GM12878 (cell line): ENCODE measurements around the gene C17orf78. TPM values are rescaled to one million over a fixed set of nuclear protein-coding genes. Genes with fewer than 3 reads are reported as not detected.
A peak's percentile ranks its signal among the peaks of the same experiment; 100 is the strongest.

Experiments
- EED ChIP-seq: sonication (generic); IDR thresholded peaks from 2 replicates; pipeline ENCODE4 v1.6.1; 2016; ENCODE audit warnings: antibody characterized with exemption, low read depth
- EZH2 ChIP-seq: IDR thresholded peaks from 2 replicates; pipeline ENCODE4 v1.6.1; 2012; ENCODE audit warnings: low read depth, mild to moderate bottlenecking, control low read depth, inconsistent platforms, low read length, borderline replicate concordance; ENCODE audit not compliant: control insufficient read depth
- LARP7 ChIP-seq: fragments of 450-650 bp; IDR thresholded peaks from 2 replicates; pipeline ENCODE4 v1.6.1; 2017; ENCODE audit warnings: mild to moderate bottlenecking
- MEF2B ChIP-seq: fragments of 450-650 bp; IDR thresholded peaks from 2 replicates; pipeline ENCODE4 v1.6.1; 2018; ENCODE audit warnings: mild to moderate bottlenecking, moderate library complexity; ENCODE audit not compliant: partially characterized antibody, poor library complexity, severe bottlenecking
- MXI1 ChIP-seq: fragments of 150-350 bp; IDR thresholded peaks from 2 replicates; pipeline ENCODE4 v1.6.1; 2011; ENCODE audit warnings: low read depth, mild to moderate bottlenecking, inconsistent platforms, low read length, improper control_type of control experiment
- PML ChIP-seq: IDR thresholded peaks from 2 replicates; pipeline ENCODE4 v1.6.1; 2012; ENCODE audit warnings: low read length, inconsistent platforms
- RCOR1 ChIP-seq: conservative IDR thresholded peaks from 2 replicates; pipeline ENCODE4 v1.6.1; 2012; ENCODE audit warnings: low read depth, low read length, improper control_type of control experiment
- polyA plus RNA-seq, 11 experiments: library from polyadenylated mRNA; depleted of rRNA in 4 of 11; unstranded in 6 of 11; stranded (reverse) in 5 of 11; fragments of >200 nt; fragmentation: Nextera tagmentation in 4 of 11; fragmentation: Illumina TruSeq in 1 of 11; extraction: Ambion mirVana in 4 of 11; extraction: Trizol in 1 of 11; gene quantifications; 1 replicate in 1 of 11; 2 replicates in 10 of 11; pipeline versions ENCODE4 v1.2.1 to v1.2.3, GENCODE V29; 2011 to 2016; ENCODE audit warnings: inconsistent platforms in 2 of 11, missing spikeins in 2 of 11, low read depth in 1 of 11
- total RNA-seq, 4 experiments: library from RNA; depleted of rRNA in 3 of 4; stranded (reverse); fragments of >200 nt in 3 of 4; fragmentation: Illumina TruSeq in 1 of 4; extraction: Trizol in 1 of 4; gene quantifications; 2 replicates each; pipeline versions ENCODE4 v1.2.1 to v1.2.3, GENCODE V29; 2013 to 2021
- TF ChIP-seq, protein P1 (sequence below), 3 experiments: IDR thresholded peaks in 2 of 3; conservative IDR thresholded peaks in 1 of 3; 2 replicates each; pipeline ENCODE4 v1.5.1; 2011; ENCODE audit warnings: low read depth in 3 of 3, low read length in 3 of 3, mild to moderate bottlenecking in 3 of 3, control low read depth in 2 of 3, moderate library complexity in 2 of 3, inconsistent platforms in 1 of 3, mixed read lengths in 1 of 3; ENCODE audit not compliant: control insufficient read depth in 2 of 3, insufficient read depth in 1 of 3; ENCODE audit errors: extremely low read depth in 1 of 3
- TF ChIP-seq, protein P2 (sequence below): fragments of 450-650 bp; IDR thresholded peaks from 2 replicates; pipeline ENCODE4 v1.6.1; 2014; ENCODE audit warnings: mild to moderate bottlenecking

The C17orf78 gene
- total and polyA plus RNA-seq, 10 of the 15 experiments (the other 5 are each of a cell fraction or from before 2014, with no cell fraction given) = 0.10 TPM; not detected in 9

DNA sequence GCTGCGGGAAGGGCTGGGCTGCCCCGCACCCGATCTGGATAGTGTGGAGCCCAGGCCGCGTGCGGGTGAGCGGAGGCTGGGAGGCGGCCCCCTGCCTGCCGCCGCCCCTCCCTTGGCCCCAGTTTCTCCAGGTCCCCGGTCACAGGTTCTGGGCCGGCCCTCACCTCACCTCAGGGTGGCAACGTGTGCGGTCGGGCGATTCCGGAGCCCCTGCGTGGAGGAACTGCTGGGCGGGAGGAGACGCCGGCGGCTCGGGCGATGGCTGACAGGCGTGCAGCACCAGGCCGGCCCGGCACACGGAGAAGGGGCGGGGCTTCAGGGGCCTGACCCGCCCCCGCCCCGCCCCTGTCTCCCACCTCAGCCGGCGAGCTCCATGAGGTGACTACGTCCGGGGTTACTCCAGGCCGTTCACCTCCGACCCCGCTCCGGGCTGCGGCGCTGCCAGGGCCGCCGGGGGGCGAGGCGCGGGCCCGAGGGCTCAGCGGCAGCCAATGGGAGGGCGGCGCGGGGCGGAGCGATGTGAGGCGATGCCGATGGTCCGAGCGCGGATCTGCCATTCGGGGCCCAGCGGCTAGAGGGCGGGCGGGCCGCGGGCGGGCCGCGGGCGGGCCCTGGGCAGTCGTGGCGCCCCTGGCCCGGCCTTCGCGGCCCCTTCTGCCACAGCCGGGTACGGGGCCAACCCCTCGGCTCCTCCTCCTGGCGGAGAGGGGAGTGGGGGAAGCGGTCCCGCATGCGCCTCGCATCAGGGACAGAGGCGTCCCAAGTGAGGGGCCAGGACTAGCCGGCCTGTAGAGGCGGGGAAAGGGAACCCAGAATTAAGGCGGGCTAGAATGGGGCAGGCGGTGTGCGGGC is 16.7 kb upstream of the C17orf78 start (continued):
- TF ChIP-seq EZH2 = no peak
- TF ChIP-seq, protein P1, sequence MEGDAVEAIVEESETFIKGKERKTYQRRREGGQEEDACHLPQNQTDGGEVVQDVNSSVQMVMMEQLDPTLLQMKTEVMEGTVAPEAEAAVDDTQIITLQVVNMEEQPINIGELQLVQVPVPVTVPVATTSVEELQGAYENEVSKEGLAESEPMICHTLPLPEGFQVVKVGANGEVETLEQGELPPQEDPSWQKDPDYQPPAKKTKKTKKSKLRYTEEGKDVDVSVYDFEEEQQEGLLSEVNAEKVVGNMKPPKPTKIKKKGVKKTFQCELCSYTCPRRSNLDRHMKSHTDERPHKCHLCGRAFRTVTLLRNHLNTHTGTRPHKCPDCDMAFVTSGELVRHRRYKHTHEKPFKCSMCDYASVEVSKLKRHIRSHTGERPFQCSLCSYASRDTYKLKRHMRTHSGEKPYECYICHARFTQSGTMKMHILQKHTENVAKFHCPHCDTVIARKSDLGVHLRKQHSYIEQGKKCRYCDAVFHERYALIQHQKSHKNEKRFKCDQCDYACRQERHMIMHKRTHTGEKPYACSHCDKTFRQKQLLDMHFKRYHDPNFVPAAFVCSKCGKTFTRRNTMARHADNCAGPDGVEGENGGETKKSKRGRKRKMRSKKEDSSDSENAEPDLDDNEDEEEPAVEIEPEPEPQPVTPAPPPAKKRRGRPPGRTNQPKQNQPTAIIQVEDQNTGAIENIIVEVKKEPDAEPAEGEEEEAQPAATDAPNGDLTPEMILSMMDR (IDR thresholded peaks at IDR 0.05 in 2 of 3, conservative IDR thresholded peaks at IDR 0.05 in 1 of 3; ENCODE audit: control insufficient read depth in 2 of 3, extremely low read depth in 1 of 3, insufficient read depth in 1 of 3, low read depth in 3 of 3, low read length in 3 of 3) = 0 out of 6 replicates have a peak, but pooled peaks of 1 of the 3 experiments have one; percentile 10
- TF ChIP-seq MXI1 = peak; percentile 72
- no peak for TF ChIP-seq MEF2B
- TF ChIP-seq PML = no peak; the same call in 1 of the 2 replicates
- TF ChIP-seq EED = no peak
- peak; percentile 63; the same call in 1 of the 2 replicates for TF ChIP-seq LARP7
- TF ChIP-seq RCOR1 = no peak
- TF ChIP-seq, protein P2, sequence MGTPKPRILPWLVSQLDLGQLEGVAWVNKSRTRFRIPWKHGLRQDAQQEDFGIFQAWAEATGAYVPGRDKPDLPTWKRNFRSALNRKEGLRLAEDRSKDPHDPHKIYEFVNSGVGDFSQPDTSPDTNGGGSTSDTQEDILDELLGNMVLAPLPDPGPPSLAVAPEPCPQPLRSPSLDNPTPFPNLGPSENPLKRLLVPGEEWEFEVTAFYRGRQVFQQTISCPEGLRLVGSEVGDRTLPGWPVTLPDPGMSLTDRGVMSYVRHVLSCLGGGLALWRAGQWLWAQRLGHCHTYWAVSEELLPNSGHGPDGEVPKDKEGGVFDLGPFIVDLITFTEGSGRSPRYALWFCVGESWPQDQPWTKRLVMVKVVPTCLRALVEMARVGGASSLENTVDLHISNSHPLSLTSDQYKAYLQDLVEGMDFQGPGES = no peak
